NT2/D1 (cell line): ENCODE results near the gene SLC2A13.

ENCODE experiments used
- YY1 ChIP-seq: IDR thresholded peaks from 2 replicates; pipeline ENCODE4 v1.6.1; 2011; ENCODE audit not compliant: insufficient read length, insufficient read depth
- ZNF274 ChIP-seq: IDR thresholded peaks from 2 replicates; pipeline ENCODE4 v1.6.1; 2011; ENCODE audit warnings: mild to moderate bottlenecking, low read depth, low read length

DNA sequence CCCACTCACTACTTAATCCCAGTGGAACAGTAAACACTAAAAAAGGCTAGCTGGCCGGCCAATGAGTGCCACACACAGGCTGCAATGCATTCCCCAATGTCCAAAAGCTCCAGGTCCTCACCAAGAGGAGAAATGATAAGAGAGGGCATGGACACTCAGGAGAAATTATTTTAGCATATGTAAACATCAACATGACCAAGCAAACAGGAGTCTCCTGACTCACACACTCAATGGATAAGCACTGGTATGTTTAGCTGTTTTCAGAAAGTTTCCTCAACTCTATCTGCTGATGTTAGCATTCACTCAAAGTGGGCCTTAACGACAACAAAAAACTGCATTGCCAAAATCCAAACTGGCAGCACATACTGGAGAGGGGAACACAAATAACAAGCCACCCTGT lies 105.0 kb downstream of the SLC2A13 start:
- TF ChIP-seq ZNF274 = no peak
- no peak for TF ChIP-seq YY1
